Right lung (tissue), 5 donors: ENCODE data around the gene CPNE6. TPM values are rescaled to one million over a fixed set of nuclear protein-coding genes. Genes with fewer than 3 reads are reported as not detected.
"Not testable (repeated sequence)": the region's sequence is repeated elsewhere in the genome, so short reads cannot be mapped to it uniquely, and the experiment has no call there.

Experiments used
- DNase-seq, 2 donors: peaks; one replicate each; pipeline ENCODE4 v3.0.0-alpha.2; 2013
- polyA plus RNA-seq, 5 donors: library from polyadenylated mRNA; unstranded; fragments of 120-200 nt; gene quantifications; one replicate each; pipeline versions ENCODE4 v1.2.1 to v1.2.3, GENCODE V29; 2013; ENCODE audit warnings: inconsistent platforms in 1 of 5, low replicate concordance in 1 of 5; ENCODE audit not compliant: insufficient read length in 5 of 5, insufficient read depth in 1 of 5

Gene CPNE6
- polyA plus RNA-seq, 5 donors, result not detected

- no peak for DNase-seq
These were observed 32.1 kb downstream of the CPNE6 start for GRCh38 chr14:24103451-24103850.

- not testable (repeated sequence) for DNase-seq
These were observed 34.4 kb downstream of the CPNE6 start for GRCh38 chr14:24105609-24106239.

GRCh38 chr14:24106672-24107271 is 35.4 kb downstream of the CPNE6 start:
- DNase-seq, result no peak

GRCh38 chr14:24108336-24108874 is 37.0 kb downstream of the CPNE6 start:
- no peak for DNase-seq

- no peak for DNase-seq
These were observed 38.7 kb downstream of the CPNE6 start for GRCh38 chr14:24110060-24110459.

GRCh38 chr14:24110523-24110922 is 39.2 kb downstream of the CPNE6 start:
- no peak for DNase-seq

GRCh38 chr14:24113379-24113800 is 42.0 kb downstream of the CPNE6 start:
- DNase-seq, result peak in 1 of 2 donors; percentile 36

GRCh38 chr14:24113801-24114531 is 42.6 kb downstream of the CPNE6 start:
- DNase-seq, result peak in 1 of 2 donors; percentile 92

GRCh38 chr14:24114532-24115421 is 43.4 kb downstream of the CPNE6 start, which contains the start of the genes DCAF11 and NRL:
Gene DCAF11 (plus strand): TSS chr14:24114777. CDS start chr14:24115595, 818 bp downstream.
Gene NRL (minus strand): TSS chr14:24114949. CDS start chr14:24082848, 32,101 bp downstream.
- DNase-seq, result peak; percentile 100

- DNase-seq, result no peak
These were observed 44.2 kb downstream of the CPNE6 start for GRCh38 chr14:24115422-24116127.

- DNase-seq, result no peak
These were observed 44.9 kb downstream of the CPNE6 start for GRCh38 chr14:24116128-24116814.

GRCh38 chr14:24117179-24117578 is 45.8 kb downstream of the CPNE6 start:
- DNase-seq, result no peak

GRCh38 chr14:24119691-24120090 is 48.3 kb downstream of the CPNE6 start:
- DNase-seq, result no peak

GRCh38 chr14:24121210-24121609 is 49.8 kb downstream of the CPNE6 start:
- no peak for DNase-seq

GRCh38 chr14:24122416-24122815 is 51.1 kb downstream of the CPNE6 start:
- DNase-seq, result no peak

- DNase-seq, result no peak
These were observed 51.5 kb downstream of the CPNE6 start for GRCh38 chr14:24122898-24123297.

- DNase-seq, result no peak
These were observed 52.4 kb downstream of the CPNE6 start for GRCh38 chr14:24123424-24124417.

- no peak for DNase-seq
These were observed 55.6 kb downstream of the CPNE6 start for GRCh38 chr14:24126939-24127338.

- DNase-seq, result no peak
These were observed 56.3 kb downstream of the CPNE6 start for GRCh38 chr14:24127673-24128072.
